MM.1S (cell line): Measurements from ENCODE around the gene AKAP6.

Source experiments
- EZH2 ChIP-seq: fragments of 300-600 bp; sonication (generic); optimal IDR thresholded peaks from 2 replicates; pipeline ENCODE3; 2017; ENCODE audit warnings: low read depth, mild to moderate bottlenecking, antibody characterized with exemption, low read length, mixed read lengths
- EZH2phosphoT487 ChIP-seq: fragments of 300-600 bp; sonication (generic); IDR thresholded peaks from 2 replicates; pipeline ENCODE4 v1.6.1; 2018; ENCODE audit warnings: antibody characterized with exemption, low read length
- TF ChIP-seq, protein P1 (sequence below): fragments of 300-600 bp; sonication (generic); IDR thresholded peaks from 2 replicates; pipeline ENCODE4 v1.5.1; 2016; ENCODE audit warnings: antibody characterized with exemption, low read length, mixed read lengths

DNA sequence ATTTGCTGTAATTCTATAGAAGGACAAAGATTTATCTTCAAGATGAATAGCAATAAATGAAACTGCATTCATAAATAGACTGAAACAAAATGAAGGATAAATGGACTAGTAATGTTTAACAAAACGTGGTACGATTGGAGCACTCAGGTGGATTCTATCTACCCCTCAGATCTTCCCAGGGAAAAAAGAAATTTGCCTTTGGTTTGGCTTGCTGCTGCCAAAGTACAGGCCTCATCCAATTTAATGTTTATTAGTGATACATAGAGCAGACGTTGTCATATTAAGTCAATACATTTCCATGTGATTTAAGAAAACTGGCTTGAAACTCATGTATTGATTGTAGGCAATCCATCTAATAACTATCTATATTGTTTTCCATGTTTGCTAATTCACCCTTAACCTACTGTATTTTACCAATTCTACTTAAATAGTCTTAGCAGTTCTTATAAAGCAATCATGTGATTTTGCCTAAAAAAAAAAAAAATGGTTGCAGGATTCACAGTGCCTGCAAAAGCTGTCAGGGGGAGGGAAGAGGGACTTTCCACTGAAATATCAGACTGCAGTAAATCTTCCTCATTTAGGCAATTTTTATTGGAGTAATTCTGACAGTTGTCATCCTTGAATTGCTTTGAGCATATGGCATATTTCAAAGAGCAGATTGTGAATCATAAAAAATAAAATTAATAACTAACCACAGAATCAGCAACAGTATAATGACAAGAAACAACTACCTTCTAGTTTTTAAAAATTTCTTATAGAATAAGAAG, 367.4 kb downstream of the AKAP6 start:
- TF ChIP-seq EZH2: no peak
- TF ChIP-seq, protein P1, sequence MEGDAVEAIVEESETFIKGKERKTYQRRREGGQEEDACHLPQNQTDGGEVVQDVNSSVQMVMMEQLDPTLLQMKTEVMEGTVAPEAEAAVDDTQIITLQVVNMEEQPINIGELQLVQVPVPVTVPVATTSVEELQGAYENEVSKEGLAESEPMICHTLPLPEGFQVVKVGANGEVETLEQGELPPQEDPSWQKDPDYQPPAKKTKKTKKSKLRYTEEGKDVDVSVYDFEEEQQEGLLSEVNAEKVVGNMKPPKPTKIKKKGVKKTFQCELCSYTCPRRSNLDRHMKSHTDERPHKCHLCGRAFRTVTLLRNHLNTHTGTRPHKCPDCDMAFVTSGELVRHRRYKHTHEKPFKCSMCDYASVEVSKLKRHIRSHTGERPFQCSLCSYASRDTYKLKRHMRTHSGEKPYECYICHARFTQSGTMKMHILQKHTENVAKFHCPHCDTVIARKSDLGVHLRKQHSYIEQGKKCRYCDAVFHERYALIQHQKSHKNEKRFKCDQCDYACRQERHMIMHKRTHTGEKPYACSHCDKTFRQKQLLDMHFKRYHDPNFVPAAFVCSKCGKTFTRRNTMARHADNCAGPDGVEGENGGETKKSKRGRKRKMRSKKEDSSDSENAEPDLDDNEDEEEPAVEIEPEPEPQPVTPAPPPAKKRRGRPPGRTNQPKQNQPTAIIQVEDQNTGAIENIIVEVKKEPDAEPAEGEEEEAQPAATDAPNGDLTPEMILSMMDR: no peak
- no peak for TF ChIP-seq EZH2phosphoT487
